Panc1 (cell line): ENCODE data around the gene CACNA2D4.

Source experiments
- CTCF ChIP-seq: fragments of 450-650 bp; IDR thresholded peaks from 2 replicates; pipeline ENCODE4 v1.5.1; 2017; ENCODE audit warnings: mild to moderate bottlenecking
- POLR2AphosphoS5 ChIP-seq: IDR thresholded peaks from 2 replicates; pipeline ENCODE4 v1.6.1; 2012; ENCODE audit warnings: mild to moderate bottlenecking, low read depth, low read length, moderate library complexity
- REST ChIP-seq, 2 experiments: IDR thresholded peaks; 2 replicates each; pipeline ENCODE4 v1.6.1; 2011 to 2012; ENCODE audit warnings: low read depth in 2 of 2, control low read depth in 1 of 2, low read length in 1 of 2, mild to moderate bottlenecking in 1 of 2, moderate library complexity in 1 of 2; ENCODE audit not compliant: insufficient read depth in 1 of 2
- SIN3A ChIP-seq: IDR thresholded peaks from 2 replicates; pipeline ENCODE4 v1.6.1; 2012; ENCODE audit warnings: low read depth, mild to moderate bottlenecking, low read length, moderate library complexity, borderline replicate concordance; ENCODE audit not compliant: insufficient read depth
- TCF7L2 ChIP-seq: IDR thresholded peaks from 2 replicates; pipeline ENCODE4 v1.6.1; 2011; ENCODE audit warnings: mild to moderate bottlenecking, low read depth, low read length, inconsistent platforms

- TF ChIP-seq CTCF = no peak
- TF ChIP-seq POLR2AphosphoS5 = no peak
- TF ChIP-seq REST (IDR thresholded peaks at IDR 0.05; ENCODE audit: insufficient read depth in 1 of 2, low read depth in 2 of 2, low read length in 1 of 2) = no peak
- TF ChIP-seq TCF7L2 = no peak
- TF ChIP-seq SIN3A = no peak
Measured at GRCh38 chr12:1845886-1846285, 72.6 kb downstream of the CACNA2D4 start.
